SHP77 (cell line): ENCODE measurements around the gene THRB.

Experiments
- DNase-seq, 2 experiments: peaks; one replicate each; lab custom pipeline; 2025; lab: John Stamatoyannopoulos, UW

The THRB gene

DNA sequence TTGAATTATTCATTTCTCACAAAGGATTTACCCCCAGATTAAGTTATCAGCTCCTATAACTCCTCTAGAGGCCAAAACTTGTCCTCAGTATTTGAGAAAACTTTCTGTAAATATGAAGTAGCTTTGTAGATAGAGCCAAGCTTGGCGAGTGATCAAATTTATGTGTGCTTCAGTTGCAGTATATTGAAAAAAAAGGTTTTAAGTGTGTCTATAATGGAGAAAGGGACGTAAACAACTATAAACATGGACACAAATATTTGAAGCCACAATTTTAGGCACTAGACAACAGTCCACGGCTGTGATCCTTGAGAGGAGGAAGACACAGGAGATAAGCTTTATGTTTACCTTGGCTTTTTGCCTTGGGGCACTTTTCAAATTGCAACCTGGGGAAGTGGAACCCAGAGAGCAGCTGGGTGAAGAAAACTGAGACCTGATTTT, 118.7 kb downstream of the THRB start:
- no peak for DNase-seq

DNA sequence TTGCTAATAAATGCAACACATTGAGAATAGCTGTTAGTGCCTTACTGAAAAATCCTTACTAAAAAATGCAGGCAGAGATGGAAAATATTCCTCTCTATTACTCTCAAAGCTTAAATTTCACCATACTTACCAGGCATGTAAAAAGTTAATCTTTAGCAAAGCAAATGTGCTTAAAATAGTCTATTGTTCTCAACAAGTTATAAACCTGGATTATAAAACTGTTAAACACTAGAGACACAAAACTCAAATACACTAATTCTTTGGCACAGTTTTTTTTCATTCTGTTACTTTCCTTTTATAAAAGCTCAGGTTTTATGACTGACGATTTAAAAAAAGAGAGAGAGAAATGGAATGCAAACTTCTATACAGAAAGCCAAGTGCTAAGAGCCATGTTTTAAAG, 119.8 kb downstream of the THRB start:
- no peak for DNase-seq

DNA sequence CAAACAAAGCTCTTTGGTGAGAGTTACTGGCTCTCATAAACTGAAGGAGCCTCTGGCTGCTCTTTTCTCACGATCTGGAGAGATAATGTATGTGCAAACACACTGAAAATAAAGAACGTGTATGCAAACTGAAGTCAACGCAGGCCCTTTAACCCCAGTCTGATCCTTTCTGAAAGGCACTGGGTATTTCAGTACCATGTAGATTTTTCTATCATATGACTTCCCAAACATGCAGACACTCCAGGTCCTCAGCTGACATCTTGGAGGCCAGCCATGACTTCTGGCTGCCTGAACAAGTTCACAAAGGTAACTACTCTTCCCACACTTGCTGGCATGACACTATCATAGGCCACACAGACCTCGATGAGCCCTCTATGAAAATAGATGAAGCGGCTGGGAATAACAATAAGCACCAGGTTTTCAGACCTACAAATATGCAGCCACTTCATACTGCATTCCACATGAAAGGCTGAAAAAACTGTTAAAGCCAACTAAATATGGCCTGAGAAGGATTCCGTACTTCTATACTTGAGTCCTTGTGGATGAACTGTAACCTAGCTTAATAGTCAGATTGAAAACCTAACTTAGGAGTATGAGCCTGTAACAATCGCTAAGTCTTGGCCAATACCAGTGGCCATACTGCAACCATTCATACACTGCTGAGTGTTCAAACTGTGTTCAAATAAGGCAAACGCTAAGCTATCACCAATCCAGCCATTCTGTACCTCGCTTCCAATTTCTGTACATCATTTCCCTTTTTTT, 121.3 kb downstream of the THRB start:
- no peak for DNase-seq

DNA sequence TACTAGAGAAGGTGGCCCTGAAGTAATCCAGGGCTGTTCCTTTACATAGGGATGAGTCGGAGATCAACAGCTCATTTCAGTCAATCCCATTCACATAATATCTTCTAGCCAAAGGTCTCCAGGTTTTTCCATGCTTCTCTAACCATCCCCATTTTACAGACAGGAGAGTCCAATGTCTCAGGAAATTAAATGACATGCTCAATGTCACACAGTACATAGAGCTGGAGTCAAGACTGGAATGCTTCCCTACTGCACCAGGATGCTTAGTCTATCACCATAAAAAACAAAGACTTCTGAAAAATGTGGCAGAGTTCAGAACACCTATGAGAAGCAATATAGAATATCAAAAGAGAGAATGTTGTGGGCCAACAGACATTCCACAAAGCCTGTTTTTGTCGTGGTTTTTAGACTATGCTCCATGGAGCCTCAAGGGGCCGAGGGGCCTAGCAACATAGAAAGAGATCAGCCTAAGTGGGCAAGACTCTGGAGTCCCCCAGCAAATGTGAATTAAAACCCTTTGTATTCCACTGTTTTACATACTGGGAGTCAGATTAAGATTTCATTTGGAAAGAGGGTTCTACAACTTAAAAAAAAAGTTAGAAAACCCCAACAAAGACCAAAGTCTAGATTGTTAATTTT, 122.0 kb downstream of the THRB start:
- no peak for DNase-seq

DNA sequence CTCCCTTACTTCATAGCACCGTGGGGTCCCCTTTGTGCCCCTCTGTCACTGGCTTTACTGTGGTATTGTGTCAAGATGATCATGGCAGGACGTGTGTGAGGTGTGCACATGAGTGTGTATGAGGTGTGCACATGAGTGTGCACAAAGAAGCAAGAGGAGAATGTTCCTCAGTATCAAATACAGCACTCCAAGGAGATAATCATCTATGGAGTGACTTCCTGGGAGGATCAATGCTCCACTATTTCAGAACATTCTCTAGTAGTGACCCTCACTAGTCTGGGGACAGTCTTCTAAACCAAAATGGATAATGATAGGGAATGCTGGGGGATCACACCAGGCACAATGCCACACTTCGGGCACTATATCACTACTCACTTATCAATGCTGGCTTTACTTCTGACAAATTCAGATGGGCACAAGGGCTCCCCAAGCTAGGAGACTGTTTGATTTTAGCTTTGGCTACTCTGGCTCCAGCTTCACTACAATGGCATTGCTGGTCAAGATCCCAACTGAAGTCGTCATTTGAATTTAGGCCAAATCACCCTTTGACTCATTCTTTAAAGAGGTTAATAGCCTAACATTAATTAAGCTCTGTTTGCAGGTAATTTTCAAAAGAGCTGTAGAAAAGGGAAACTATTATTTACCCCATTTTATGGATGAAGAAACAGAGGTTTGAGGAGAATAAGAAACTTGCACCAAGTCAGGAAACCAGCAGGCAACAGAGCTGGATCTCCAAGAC, 124.1 kb downstream of the THRB start:
- DNase-seq, result no peak

DNA sequence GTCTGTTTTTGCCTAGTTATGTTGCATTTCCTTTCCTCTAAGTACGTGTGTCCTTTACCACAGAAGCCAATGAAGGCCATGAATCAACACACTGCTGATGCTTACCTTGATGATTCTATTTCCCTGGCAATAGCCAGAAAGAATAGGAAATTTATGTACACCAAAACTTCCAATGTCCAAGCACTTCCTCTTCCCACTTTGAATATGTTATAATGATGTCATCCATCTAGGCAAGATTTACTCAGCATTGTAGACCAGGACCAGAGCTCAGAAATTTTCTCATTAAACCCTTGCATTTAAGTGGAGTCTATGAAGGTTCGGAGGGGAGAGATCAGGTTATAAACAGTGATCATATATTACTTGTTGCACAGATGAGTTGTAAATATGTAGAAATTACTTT, 126.0 kb downstream of the THRB start:
- no peak for DNase-seq

DNA sequence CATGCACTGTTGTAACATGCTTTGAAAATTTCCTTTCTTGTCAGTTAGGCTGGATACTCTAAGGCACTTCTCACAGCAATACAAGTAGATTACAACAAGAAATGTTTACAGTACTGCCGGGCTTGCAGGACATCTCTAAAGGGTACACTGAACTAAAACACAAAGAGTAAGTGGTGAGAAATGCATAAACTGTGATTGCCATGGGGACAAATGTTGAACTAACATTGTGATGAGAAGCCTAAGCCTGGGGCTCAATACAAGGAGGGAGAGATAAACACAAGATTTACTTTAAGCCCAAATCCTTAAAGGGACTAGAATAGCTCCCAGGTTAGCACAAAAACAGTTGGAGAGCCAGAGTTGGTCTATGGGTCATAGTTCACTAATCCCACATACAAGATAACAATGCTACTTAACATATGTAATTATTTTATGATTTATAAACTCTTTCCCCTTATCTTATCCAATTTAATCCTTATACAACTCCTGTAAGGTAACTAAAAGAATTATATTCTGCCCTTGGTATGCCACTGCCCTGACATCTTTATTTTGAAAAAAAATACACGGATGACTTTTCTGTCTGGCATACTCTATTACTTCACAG, 126.9 kb downstream of the THRB start:
- DNase-seq, result no peak

DNA sequence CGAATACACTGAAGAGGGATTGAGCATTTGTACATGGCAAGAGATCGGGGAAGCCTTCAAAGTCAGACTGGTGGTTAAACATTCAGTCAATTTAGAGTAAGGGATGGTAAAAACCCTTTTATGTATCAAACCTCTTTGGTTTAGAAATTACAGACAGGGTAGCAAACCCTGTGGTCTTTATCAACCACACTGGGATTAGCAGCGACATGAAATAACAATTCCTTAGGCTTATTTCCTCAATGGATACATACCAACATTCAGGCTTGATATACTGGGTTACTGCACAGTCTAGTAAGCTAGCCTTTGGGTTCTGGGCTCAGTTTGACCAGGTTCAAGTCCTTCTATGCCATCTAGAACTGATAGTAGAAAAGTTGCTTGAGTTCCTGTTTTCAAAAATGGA, 127.4 kb downstream of the THRB start:
- DNase-seq, result no peak

DNA sequence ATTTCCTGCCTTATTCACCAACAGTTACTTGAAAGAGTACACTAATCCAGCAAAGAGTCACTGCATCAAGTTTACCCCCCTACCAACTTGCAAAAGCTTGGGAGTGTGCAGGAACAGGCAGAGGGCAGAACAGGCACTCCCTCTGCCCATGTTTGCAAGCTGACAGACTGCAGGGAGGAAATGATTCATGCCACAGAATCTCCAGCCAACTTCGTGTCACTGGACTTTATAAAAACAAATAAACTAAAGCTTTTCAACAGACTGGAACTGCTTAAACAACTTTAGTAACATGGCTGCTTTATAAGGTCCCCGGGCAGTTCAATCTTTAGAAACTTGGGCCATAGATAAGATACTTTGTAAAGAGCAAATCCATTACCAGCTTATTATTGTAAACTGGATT, 129.5 kb downstream of the THRB start:
- DNase-seq, result no peak

DNA sequence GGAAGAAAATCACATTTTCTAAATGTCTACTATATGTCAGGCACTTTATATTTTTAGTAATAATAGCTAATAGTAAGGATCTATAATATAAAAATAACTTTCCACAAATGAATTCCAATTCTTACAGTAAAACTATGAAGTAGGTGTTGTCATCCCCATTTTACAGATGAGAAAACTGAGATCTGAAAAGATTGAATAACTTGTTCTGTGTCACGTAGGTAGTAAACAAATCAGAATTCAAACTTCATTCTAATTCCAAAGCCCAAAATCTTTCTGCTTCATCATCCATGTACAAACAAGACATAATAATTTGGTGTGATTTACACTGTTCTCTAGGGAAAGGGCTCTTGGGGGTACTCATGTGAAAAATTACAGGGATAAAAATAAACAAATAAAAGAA, 130.3 kb downstream of the THRB start:
- no peak for DNase-seq

DNA sequence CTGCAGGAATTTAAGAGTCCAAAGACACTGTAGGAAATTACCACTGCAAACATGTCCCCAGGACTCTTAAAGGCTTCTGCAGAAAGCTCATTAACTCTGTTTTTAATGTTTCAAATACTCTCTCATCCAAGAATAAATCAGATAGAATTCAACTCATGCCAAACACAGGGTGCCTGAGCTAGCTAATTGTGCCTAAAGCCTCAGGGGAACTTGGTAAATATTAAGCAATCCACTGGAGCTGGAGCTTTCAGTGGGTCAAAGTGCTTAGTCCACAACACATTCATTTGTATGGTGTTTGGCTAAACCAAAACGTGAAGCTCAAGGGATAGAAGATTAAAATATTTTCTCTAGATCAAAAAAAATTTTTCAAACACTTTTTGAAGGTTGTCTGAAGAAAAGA, 131.4 kb downstream of the THRB start:
- DNase-seq, result no peak

DNA sequence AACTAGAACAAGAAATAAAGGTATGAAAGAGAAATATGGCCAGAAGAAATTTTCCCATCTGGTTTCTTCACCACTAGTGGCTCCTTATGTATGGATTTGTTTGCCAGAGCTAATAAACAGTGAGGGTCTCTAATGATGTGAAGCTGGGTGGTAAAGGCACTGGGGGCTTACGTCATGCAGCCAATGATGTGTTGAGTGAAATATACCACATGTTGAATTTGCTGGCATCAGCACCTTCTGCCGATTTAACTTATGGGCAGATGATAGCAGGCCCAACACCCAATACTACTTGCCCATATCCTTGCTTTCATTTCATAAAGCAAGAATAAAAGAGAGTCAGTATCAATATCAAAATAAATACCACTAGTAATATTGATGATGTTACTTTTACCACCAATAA, 133.0 kb downstream of the THRB start:
- DNase-seq, result no peak

DNA sequence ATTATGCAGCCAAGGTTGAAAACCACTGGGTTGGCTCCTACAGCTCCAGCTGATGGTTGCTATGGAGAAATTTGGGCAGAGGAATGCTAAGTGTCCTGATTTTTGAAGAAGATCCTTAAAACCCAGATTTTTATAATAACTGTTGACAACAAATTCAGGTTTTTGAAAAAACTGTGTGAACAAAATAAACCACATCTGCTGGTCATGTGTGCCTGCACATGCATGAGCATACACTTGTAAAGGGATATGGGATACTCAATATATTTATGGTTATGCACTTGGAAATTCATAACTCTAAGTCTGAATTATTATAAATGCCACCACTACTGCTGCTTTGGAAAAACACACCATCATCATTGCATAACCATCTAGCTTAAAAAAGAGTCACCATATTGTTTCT, 133.7 kb downstream of the THRB start:
- DNase-seq, result no peak

DNA sequence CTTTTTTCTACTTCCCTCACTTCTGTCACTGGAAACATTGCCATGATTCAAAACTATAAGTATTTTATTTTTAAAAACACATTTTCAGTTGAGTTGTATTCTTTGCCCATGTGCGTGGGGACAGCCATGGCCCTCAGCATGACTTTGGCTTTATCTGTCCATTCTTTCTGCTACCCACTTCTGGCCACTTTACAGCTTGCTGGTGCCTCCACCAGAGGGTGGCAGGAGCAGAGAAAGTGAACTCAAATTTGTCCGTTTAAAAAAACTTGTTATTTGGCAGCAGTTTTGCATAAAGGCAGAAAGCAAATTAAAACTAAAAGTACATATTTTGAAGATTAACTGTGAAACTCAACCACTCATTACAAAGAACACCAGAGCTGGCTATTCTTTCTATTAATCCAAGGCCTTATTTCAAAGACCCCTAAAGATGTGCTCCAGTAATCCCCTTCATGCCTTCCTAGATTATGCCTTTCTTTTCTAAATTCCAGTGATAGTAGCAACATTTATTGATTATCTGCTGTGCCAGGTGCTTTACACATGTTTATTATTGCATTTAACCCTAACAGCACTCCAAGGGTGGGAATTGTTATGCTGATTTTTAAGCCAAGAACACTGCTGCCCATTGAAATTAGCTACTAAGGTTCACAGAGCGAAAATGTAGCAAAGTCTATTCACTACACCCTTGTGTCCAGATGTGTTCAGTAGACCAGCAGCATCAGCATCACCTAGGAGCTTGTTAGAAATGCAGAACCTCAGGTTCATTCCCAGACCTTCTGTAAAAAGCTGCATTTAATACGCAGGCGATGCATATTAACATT, 134.8 kb downstream of the THRB start:
- DNase-seq, result no peak

DNA sequence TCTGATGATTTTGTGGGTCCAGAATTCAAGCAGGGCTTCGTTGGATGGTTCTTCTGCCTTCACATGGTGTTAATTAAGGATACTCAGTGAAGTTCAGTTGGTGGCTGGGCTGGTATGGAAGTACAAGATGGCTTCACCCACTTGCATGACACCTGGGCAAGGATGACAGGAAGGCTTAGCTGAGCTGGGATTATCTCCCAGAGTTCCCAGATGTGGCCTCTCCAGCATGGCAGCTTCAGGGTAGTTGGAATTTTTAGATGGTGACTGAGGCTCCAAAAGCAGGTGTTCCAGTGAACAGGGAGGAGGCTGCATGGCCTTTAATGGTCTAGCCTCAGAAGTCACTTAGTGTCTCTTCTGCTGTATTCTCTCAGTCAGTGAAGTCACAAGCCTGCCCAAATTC, 135.5 kb downstream of the THRB start:
- DNase-seq, result no peak

DNA sequence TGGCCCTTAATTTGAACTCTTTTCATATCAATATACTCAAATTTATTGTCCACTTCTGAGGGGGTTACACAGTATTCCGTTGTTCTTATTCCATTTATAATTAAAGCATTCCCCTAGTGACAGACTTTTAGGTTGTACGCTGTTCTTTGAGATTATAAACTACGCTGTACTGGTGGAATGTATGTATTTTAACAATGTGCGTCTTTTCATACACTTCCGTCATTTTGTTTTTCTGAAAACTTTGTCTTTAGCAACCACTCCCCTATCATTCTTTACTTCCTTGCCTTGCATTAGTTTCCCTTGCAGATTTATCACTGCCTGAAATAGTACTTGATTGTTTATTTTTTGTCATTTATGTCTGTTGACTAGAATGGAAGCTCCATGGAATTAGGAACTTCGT, 137.0 kb downstream of the THRB start:
- no peak for DNase-seq

DNA sequence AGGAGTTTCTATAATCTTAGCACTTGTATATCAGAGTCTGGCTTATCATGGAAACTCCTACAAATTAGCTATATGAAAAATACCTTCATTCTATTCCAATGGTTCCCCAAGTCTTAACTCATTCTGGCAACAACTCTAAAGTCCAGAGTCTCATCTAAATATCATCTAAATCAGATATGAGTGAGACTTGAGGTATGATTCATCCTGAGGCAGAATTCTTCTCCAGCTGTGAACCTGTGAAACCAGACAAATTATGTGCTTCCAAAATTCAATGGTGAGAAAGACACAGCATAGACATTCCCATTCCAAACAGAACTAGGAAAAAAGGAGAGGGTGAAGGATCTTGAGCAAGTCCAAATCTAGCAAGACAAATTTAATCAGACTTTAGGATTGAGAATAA, 138.8 kb downstream of the THRB start:
- no peak for DNase-seq

DNA sequence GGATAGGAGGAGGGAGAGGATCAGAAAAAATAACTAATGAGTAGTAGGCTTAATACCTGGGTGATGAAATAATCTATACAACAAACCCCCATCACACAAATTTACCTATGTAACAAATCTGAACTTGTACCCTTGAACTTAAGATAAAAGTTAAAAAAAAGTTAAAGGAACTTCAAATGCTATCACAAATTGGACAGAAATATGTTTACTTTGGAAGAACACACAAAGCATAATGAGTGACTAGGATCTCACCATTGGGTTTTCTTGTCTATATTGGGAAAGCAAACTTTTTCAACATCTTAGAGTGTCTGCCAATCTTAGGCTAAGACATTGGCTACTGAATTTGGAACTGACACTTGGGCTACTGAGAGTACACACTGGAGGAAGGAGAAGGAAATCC, 140.4 kb downstream of the THRB start:
- no peak for DNase-seq

DNA sequence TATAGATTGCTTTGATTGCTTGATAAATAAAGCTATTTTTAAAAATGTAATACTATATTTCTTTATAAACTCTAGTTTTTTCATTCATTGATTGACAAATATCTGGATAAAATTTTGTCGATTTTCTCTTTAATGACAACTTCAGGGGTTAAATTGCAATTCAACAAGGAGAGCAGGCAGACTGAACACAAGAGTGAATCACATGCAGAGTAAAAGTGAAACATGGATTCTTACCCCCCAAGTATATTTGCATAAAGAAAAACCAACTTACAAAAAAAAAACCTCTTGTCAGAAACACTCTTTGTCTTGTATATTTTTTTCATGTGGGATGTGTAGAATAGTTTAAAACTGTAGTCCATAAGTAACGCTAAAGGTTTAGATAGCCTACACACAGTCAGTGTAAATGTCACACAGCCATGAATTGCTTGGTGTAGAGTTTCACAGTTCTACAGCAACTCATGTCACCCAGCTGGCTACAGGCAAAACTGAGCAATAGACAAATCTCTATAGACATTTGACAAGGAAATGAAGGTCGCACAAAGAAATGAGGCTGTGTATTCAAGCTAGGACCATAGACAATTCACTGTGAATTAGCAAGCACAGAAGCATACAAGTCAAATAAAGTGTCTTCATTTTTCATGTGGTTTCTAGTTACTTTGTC, 141.6 kb downstream of the THRB start:
- DNase-seq, result no peak

DNA sequence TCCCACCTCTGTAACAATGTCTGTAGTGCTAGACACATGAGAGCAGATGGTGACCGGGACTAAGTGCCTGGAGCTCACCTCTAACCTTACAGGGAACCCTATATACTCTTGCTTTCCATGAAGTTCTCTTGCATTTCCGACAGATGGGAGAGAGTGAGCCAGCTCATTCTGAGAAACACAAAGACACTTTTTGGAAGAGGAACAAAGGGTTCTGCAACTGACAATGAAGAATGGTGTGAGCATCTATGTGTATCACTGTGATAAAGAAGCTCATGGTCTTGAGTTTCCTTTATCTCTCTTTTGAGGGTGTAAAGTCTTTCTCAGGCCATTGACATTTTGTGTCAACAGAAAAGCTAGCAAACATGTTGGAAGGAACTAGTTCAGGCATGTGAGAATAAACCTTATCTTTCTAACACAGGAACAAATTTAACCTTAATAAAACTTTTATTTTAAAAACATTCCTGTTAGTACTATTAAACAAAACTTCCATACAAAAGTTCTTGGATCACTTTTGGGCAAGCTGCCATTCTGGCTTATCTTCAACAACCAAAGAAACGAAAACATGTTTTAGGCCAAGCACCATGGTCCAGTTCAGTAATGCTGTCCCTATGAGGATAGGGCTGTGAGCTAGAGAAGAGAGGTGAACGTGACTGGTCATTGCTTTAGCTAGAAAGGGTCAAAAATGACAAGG, 142.7 kb downstream of the THRB start:
- DNase-seq, result no peak
